Measurements from ENCODE around the gene HAUS8. TPM values are rescaled to one million over a fixed set of nuclear protein-coding genes. Genes with fewer than 3 reads are reported as not detected.

Gene HAUS8
- total and polyA plus RNA-seq, 2 of the 13 experiments (the other 11 are each of a cell fraction or from before 2014, with no cell fraction given) = 7.8 to 17.5 TPM

DNA sequence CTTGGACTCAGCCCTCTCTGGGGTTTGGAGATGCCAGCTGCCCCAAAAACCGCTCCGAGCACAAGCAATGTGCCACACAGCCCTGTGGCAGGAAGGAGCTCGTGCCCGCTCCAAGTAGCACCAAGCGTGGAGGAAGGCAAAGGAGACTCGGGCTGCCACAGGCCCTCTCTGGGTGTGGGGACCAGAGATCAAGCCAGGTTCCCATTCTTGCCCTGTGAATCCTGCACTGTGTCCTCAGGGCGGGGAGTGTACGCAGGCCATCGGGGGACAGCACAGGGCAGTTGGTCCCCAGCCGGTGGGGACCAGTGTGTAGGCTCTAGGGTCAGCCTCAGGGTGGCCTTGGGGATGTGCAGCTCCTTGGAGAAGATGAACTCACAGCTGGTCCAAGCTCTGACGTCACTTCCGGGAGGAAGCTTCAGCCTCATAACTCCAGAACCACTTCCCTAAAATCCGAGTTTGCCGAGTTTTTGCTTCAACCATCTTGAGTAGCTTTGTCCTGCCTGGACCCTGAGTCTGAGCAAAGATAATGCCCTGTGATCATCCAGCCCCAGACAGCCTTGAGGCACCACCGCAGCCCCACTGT lies 39.3 kb downstream of the HAUS8 start (continued):
- TF ChIP-seq ATF7 (IDR thresholded peaks at IDR 0.05) = peak; percentile 31; the same call in 1 of the 2 replicates
- TF ChIP-seq ATF7 (CRISPR knock-in tag; IDR thresholded peaks at IDR 0.05) = no peak
- TF ChIP-seq ZNF431 (CRISPR knock-in tag; IDR thresholded peaks at IDR 0.05; ENCODE audit: borderline replicate concordance, low read depth) = no peak

DNA sequence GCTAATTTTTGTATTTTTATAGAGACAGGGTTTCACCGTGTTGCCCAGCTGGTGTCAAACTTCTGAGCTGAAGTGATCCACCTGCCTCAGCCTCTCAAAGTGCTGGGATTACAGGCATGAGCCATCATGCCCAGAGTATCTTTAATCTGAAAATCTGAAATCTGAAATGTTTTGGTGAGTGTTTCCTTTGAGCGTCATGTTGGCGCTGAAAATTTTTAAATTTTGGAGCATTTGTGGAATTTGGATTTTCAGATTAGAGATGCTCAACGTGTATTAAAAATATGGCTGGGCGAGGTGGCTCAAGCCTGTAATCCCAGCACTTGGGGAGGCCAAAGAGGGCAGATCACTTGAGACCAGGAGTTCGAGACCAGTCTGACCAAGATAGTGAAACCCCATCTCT lies 43.5 kb downstream of the HAUS8 start:
- H3K79me2 ChIP-seq (ENCODE audit: insufficient read depth, low read length) = no peaks in the 10 kb centered on the region
- ChIA-PET CTCF (ENCODE audit: low intra/inter-chr PET ratio, low total read pairs) (no interaction called here), POLR2A (no interaction called here)
- intact Hi-C loops (cut with micrococcal nuclease; ENCODE audit: unreplicated experiment) (no loop called here), in situ Hi-C loops (cut with HindIII; ENCODE audit: extremely low pct_ligation_motif_present, low pct_unique_long_range_greater_than_20kb) (no loop called here)
- no peak overlapping the region for H3K4me3 ChIP-seq (replicated peaks in 1 of 3; ENCODE audit: insufficient read depth in 1 of 3, low read depth in 2 of 3, low read length in 3 of 3)
- FAIRE-seq (no peak), DNase-seq (ENCODE audit: low spot score) (no peak), ATAC-seq (no peak)
- BruUV-seq (replicated peaks) = no TSS peak
- H4K20me1 ChIP-seq (ENCODE audit: insufficient read depth, low read length) = no peaks in the 10 kb centered on the region
- H3K9ac ChIP-seq (ENCODE audit: insufficient read depth, low read depth, low read length) = no peak overlapping the region
- no peaks in the 10 kb centered on the region for H3K4me1 ChIP-seq (ENCODE audit: insufficient read depth, low read length)
- no peak overlapping the region for H2AFZ ChIP-seq (ENCODE audit: low read length)
- TF ChIP-seq ZEB1 (IDR thresholded peaks at IDR 0.05; ENCODE audit: insufficient replicate concordance, low read depth) (no peak), REXO4 (CRISPR knock-in tag; IDR thresholded peaks at IDR 0.05; ENCODE audit: borderline replicate concordance) (no peak), ETS1 (CRISPR knock-in tag; IDR thresholded peaks at IDR 0.05) (no peak), MTA1 (CRISPR knock-in tag; IDR thresholded peaks at IDR 0.05; ENCODE audit: borderline replicate concordance) (no peak), ZNF550 (CRISPR knock-in tag; IDR thresholded peaks at IDR 0.05; ENCODE audit: borderline replicate concordance) (no peak), CREM (IDR thresholded peaks at IDR 0.05) (no peak), CREM (CRISPR knock-in tag; IDR thresholded peaks at IDR 0.05) (no peak), ZNF576 (CRISPR knock-in tag; IDR thresholded peaks at IDR 0.05) (no peak), ZNF678 (CRISPR knock-in tag; IDR thresholded peaks at IDR 0.05) (no peak), SMC3 (IDR thresholded peaks at IDR 0.05; ENCODE audit: low read length) (no peak), ELF4 (CRISPR knock-in tag; IDR thresholded peaks at IDR 0.05; ENCODE audit: borderline replicate concordance) (no peak), FOXC1 (CRISPR knock-in tag; IDR thresholded peaks at IDR 0.05; ENCODE audit: borderline replicate concordance) (no peak), STAG1 (CRISPR knock-in tag; IDR thresholded peaks at IDR 0.05) (no peak)
- TF ChIP-seq, protein P1, sequence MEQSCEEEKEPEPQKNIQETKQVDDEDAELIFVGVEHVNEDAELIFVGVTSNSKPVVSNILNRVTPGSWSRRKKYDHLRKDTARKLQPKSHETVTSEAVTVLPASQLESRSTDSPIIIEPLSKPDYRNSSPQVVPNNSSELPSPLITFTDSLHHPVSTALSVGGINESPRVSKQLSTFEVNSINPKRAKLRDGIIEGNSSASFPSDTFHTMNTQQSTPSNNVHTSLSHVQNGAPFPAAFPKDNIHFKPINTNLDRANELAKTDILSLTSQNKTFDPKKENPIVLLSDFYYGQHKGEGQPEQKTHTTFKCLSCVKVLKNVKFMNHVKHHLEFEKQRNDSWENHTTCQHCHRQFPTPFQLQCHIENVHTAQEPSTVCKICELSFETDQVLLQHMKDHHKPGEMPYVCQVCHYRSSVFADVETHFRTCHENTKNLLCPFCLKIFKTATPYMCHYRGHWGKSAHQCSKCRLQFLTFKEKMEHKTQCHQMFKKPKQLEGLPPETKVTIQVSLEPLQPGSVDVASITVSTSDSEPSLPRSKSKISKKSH (CRISPR knock-in tag; IDR thresholded peaks at IDR 0.05; ENCODE audit: borderline replicate concordance) = no peak
- H3K36me3 ChIP-seq (replicated peaks in 1 of 2; ENCODE audit: control insufficient read depth in 1 of 2, insufficient read depth in 2 of 2, low read length in 2 of 2) = no peaks in the 10 kb centered on the region
- no peaks in the 10 kb centered on the region for H3K9me3 ChIP-seq (ENCODE audit: low read length)
- 50% methylated on average over 6 of the region's 6 CpGs for WGBS (ENCODE audit: low lambda C conversion rate)
- H3K27me3 ChIP-seq (ENCODE audit: control insufficient read depth in 1 of 2, insufficient read depth in 2 of 2, low read length in 2 of 2) = peaks cover 6 to 13% of the 10 kb centered on the region in 2 experiments; a peak in 4 of 5 replicates
- H3K4me2 ChIP-seq (ENCODE audit: low read depth, low read length) = no peak overlapping the region
- no peak overlapping the region for H3K27ac ChIP-seq (ENCODE audit: extremely low read length, insufficient read depth, low read length)

Measured in HepG2 (cell line).